ENCODE data around the gene DFFA. TPM values are rescaled to one million over a fixed set of nuclear protein-coding genes. Genes with fewer than 3 reads are reported as not detected.
A peak's percentile ranks its signal among the peaks of the same experiment; 100 is the strongest.

Gene DFFA
- polyA plus RNA-seq, 2 of the 4 experiments (the other 2 are of a cell fraction): 28.5 to 31.7 TPM

- ChIA-PET POLR2A (no interaction called here), CTCF (no interaction called here)
- no peak for DNase-seq (ENCODE audit: low read depth in 1 of 2, low spot score in 1 of 2)
- WGBS (ENCODE audit: missing lambda C conversion rate): 64% methylated on average over 6 of the region's 6 CpGs
- TF ChIP-seq MYC (IDR thresholded peaks at IDR 0.05; ENCODE audit: borderline replicate concordance, low read length): no peak
- no peak for TF ChIP-seq HES2 (IDR thresholded peaks at IDR 0.05)
- no peak for TF ChIP-seq POLR2AphosphoS2 (conservative IDR thresholded peaks at IDR 0.05; ENCODE audit: low read length)
- no peak for TF ChIP-seq ZNF302 (CRISPR knock-in tag; IDR thresholded peaks at IDR 0.05)
- no peak for TF ChIP-seq ZSCAN20 (CRISPR knock-in tag; IDR thresholded peaks at IDR 0.05)
- no peak for TF ChIP-seq JUN (IDR thresholded peaks at IDR 0.05)
- no peak for TF ChIP-seq HOXB13 (CRISPR knock-in tag; IDR thresholded peaks at IDR 0.05; ENCODE audit: low read depth)
- TF ChIP-seq RFX5 (IDR thresholded peaks at IDR 0.05): no peak
- TF ChIP-seq EP300 (IDR thresholded peaks at IDR 0.05): no peak
- no peak for TF ChIP-seq ZC3H11A (IDR thresholded peaks at IDR 0.05)
- no peak for TF ChIP-seq RARB (CRISPR knock-in tag; IDR thresholded peaks at IDR 0.05)
- TF ChIP-seq HOXA7 (CRISPR knock-in tag; IDR thresholded peaks at IDR 0.05): no peak
- no peaks in the 10 kb centered on the region for H3K9me3 ChIP-seq
- H3K4me3 ChIP-seq: no peak overlapping the region
- ATAC-seq: no peak
- H3K27ac ChIP-seq: no peak overlapping the region
- no peak overlapping the region for H3K4me2 ChIP-seq
- H3K4me1 ChIP-seq: no peaks in the 10 kb centered on the region
- no peak for FAIRE-seq
Observed at GRCh38 chr1:10450836-10451235, 21.5 kb downstream of the DFFA start.

- WGBS (ENCODE audit: missing lambda C conversion rate): 91% methylated on average over 20 of the region's 21 CpGs
- FAIRE-seq: no peak
- no peak overlapping the region for H3K27ac ChIP-seq
- H3K4me2 ChIP-seq: no peak overlapping the region
- ChIA-PET POLR2A (no interaction called here), CTCF (interaction anchor here (0.6 to 1.1 kb wide), 2 partner anchors 45 to 393 kb away, joined by 3 read pairs; no protein-coding TSS in a partner anchor)
- ATAC-seq: peak; percentile 30 to 54; a peak in 4 of 6 replicates
- H3K4me3 ChIP-seq: no peak overlapping the region
- no peaks in the 10 kb centered on the region for H3K4me1 ChIP-seq
- no peak for DNase-seq (ENCODE audit: low read depth in 1 of 2, low spot score in 1 of 2)
- H3K9me3 ChIP-seq: no peaks in the 10 kb centered on the region
- TF ChIP-seq, protein P1, sequence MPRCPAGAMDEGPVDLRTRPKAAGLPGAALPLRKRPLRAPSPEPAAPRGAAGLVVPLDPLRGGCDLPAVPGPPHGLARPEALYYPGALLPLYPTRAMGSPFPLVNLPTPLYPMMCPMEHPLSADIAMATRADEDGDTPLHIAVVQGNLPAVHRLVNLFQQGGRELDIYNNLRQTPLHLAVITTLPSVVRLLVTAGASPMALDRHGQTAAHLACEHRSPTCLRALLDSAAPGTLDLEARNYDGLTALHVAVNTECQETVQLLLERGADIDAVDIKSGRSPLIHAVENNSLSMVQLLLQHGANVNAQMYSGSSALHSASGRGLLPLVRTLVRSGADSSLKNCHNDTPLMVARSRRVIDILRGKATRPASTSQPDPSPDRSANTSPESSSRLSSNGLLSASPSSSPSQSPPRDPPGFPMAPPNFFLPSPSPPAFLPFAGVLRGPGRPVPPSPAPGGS (IDR thresholded peaks at IDR 0.05): no peak
- TF ChIP-seq RFX5 (IDR thresholded peaks at IDR 0.05): no peak
- no peak for TF ChIP-seq JUN (IDR thresholded peaks at IDR 0.05)
- TF ChIP-seq, protein P2, sequence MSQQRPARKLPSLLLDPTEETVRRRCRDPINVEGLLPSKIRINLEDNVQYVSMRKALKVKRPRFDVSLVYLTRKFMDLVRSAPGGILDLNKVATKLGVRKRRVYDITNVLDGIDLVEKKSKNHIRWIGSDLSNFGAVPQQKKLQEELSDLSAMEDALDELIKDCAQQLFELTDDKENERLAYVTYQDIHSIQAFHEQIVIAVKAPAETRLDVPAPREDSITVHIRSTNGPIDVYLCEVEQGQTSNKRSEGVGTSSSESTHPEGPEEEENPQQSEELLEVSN (IDR thresholded peaks at IDR 0.05; ENCODE audit: borderline replicate concordance, low read depth): no peak
- no peak for TF ChIP-seq HDAC2 (IDR thresholded peaks at IDR 0.05)
Observed at GRCh38 chr1:10450156-10450814, 22.0 kb downstream of the DFFA start.

DNA sequence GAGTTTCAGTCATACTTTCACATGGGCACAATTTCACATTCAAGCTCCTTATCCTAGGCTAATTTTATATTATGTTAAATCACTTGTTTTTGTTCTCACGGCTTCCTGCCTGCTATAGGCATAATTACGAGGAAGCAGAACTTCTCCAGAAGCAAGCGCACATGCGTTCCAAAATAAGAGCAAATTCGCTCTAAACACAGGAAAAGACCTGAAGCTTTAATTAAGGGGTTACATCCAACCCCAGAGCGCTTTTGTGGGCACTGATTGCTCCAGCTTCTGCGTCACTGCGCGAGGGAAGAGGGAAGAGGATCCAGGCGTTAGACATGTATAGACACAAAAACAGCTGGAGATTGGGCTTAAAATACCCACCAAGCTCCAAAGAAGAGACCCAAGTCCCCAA is 22.6 kb downstream of the DFFA start, which contains the start of gene CORT:
CORT (plus strand) TSS at position 281 of the 400 bp plus-strand sequence. CDS start 193 bp downstream, outside the sequence.
- Histone ChIP-seq H3K9me3 (no peaks in the 10 kb centered on the region), H3K4me2 (no peak within 1 kb of the TSS), H3K4me1 (no peaks in the 10 kb centered on the region), H3K27ac (no peak within 1 kb of the TSS), H3K4me3 (no peak within 1 kb of the TSS)
- WGBS (ENCODE audit: missing lambda C conversion rate): 95% methylated on average over 10 of the region's 10 CpGs
- TF ChIP-seq ZFP36 (IDR thresholded peaks at IDR 0.05; ENCODE audit: borderline replicate concordance, partially characterized antibody) (no peak), NR3C1 (IDR thresholded peaks at IDR 0.05) (no peak), GATA3 (IDR thresholded peaks at IDR 0.05; ENCODE audit: borderline replicate concordance) (no peak), CBX8 (IDR thresholded peaks at IDR 0.05) (no peak), HOXA7 (CRISPR knock-in tag; IDR thresholded peaks at IDR 0.05) (no peak), HDAC2 (IDR thresholded peaks at IDR 0.05) (no peak), CHD4 (IDR thresholded peaks at IDR 0.05; ENCODE audit: borderline replicate concordance) (no peak), FOSB (CRISPR knock-in tag; IDR thresholded peaks at IDR 0.05) (no peak), REST (IDR thresholded peaks at IDR 0.05) (no peak), ZSCAN20 (CRISPR knock-in tag; IDR thresholded peaks at IDR 0.05) (no peak)
- DNase-seq (ENCODE audit: low read depth in 1 of 2, low spot score in 1 of 2) (no peak), FAIRE-seq (no peak), ATAC-seq (no peak)
- POLR2A ChIA-PET: no interaction called here
- CTCF ChIA-PET: interaction anchor here (0.6 to 1.1 kb wide), 3 partner anchors 19 to 394 kb away, joined by 3 to 4 read pairs (median 3); partner anchors contain the start of gene CENPS

Data from A549 (cell line).